HepG2 (cell line): Measurements from ENCODE around the gene KIFAP3. TPM values are rescaled to one million over a fixed set of nuclear protein-coding genes. Genes with fewer than 3 reads are reported as not detected.

Experiments
- ATAC-seq: fragments of 200-7000 bp; cut with Tn5 transposase; 3 replicates; pipeline ENCODE4 v1.9.1; 2020; ENCODE audit warnings: mild to moderate bottlenecking, moderate library complexity
- BruUV-seq: library from RNA; stranded (reverse); fragments of 400-500 nt; replicated peaks from 2 replicates; lab custom pipeline; 2021; lab: Mats Ljungman, UMichigan
- CTCF ChIA-PET: fragments of 300-600 bp; formaldehyde crosslinking; extraction: SDS; loops from one replicate; lab custom pipeline; 2021; ENCODE audit warnings: low total read pairs, inconsistent platforms, low intra/inter-chr PET ratio; lab: Yijun Ruan, JAX
- POLR2A ChIA-PET: fragments of 350-600 bp; sonication (Branson Sonifier 250); formaldehyde crosslinking; loops from one replicate; lab custom pipeline; 2020; ENCODE audit warnings: antibody characterized with exemption, inconsistent platforms; lab: Yijun Ruan, JAX
- DNase-seq: peaks from one replicate; pipeline ENCODE4 v3.0.0-alpha.2; 2015; ENCODE audit warnings: low spot score
- FAIRE-seq: peaks from 3 replicates; lab custom pipeline; 2011; peaks lifted over from hg19 to GRCh38; lab: Jason Lieb, UNC
- H2AFZ ChIP-seq: one replicate; pipeline ENCODE4 v1.6.1; 2011; ENCODE audit warnings: low read length, inconsistent platforms
- H3K27ac ChIP-seq: fragments of 300-600 bp; 3 replicates; pipeline ENCODE4 v1.8.0; 2011; ENCODE audit warnings: mixed run types, mild to moderate bottlenecking, mixed read lengths, low read length, inconsistent platforms; ENCODE audit not compliant: insufficient read depth; ENCODE audit errors: extremely low read length
- H3K27me3 ChIP-seq, 2 experiments: fragments of 200-600 bp in 1 of 2; 2 replicates in 1 of 2; 3 replicates in 1 of 2; pipeline versions ENCODE4 v1.6.0 to v1.8.0; 2011; ENCODE audit warnings: low read length in 2 of 2, mild to moderate bottlenecking in 2 of 2, moderate library complexity in 2 of 2, inconsistent platforms in 1 of 2; ENCODE audit not compliant: insufficient read depth in 2 of 2, control insufficient read depth in 1 of 2
- H3K36me3 ChIP-seq, 2 experiments: fragments of 200-600 bp in 1 of 2; replicated peaks in 1 of 2; 2 replicates in 1 of 2; 3 replicates in 1 of 2; pipeline versions ENCODE4 v1.5.1 to v1.8.0; 2011; ENCODE audit warnings: low read length in 2 of 2, inconsistent platforms in 1 of 2; ENCODE audit not compliant: insufficient read depth in 2 of 2, control insufficient read depth in 1 of 2
- H3K4me1 ChIP-seq: 2 replicates; pipeline ENCODE4 v1.5.1; 2012; ENCODE audit warnings: low read length, inconsistent platforms; ENCODE audit not compliant: insufficient read depth
- H3K4me2 ChIP-seq: 2 replicates; pipeline ENCODE4 v1.6.0; 2011; ENCODE audit warnings: low read depth, low read length, inconsistent platforms
- H3K4me3 ChIP-seq, 3 experiments: fragments of 200-600 bp in 1 of 3; sonication (generic), shearing (Covaris generic) in 1 of 3; replicated peaks in 1 of 3; 2 replicates each; pipeline ENCODE4 v1.5.1; 2011 to 2016; ENCODE audit warnings: low read length in 3 of 3, inconsistent platforms in 2 of 3, low read depth in 2 of 3, mild to moderate bottlenecking in 2 of 3, control low read depth in 1 of 3, mixed read lengths in 1 of 3; ENCODE audit not compliant: insufficient read depth in 1 of 3
- H3K79me2 ChIP-seq: one replicate; pipeline ENCODE4 v1.6.1; 2011; ENCODE audit warnings: low read length, inconsistent platforms; ENCODE audit not compliant: insufficient read depth
- H3K9ac ChIP-seq: 2 replicates; pipeline ENCODE4 v1.6.0; 2011; ENCODE audit warnings: mild to moderate bottlenecking, low read depth, low read length, inconsistent platforms; ENCODE audit not compliant: insufficient read depth
- H3K9me3 ChIP-seq: 2 replicates; pipeline ENCODE4 v1.5.1; 2012; ENCODE audit warnings: mild to moderate bottlenecking, low read length
- H4K20me1 ChIP-seq: 2 replicates; pipeline ENCODE4 v1.6.0; 2011; ENCODE audit warnings: inconsistent platforms, mild to moderate bottlenecking, low read length, moderate library complexity; ENCODE audit not compliant: insufficient read depth
- CAMTA2 ChIP-seq: sonication (generic); formaldehyde crosslinking; IDR thresholded peaks from 2 replicates; pipeline ENCODE4 v1.4.0; 2020; ENCODE audit warnings: mild to moderate bottlenecking, missing genetic modification reagents, borderline replicate concordance
- CCAR2 ChIP-seq: fragments of 200-400 bp; formaldehyde crosslinking; optimal IDR thresholded peaks from 2 replicates; pipeline ENCODE3; 2018; ENCODE audit warnings: low read depth, mild to moderate bottlenecking, low read length, moderate library complexity
- CENPX ChIP-seq: sonication (generic); formaldehyde crosslinking; IDR thresholded peaks from 2 replicates; pipeline ENCODE4 v1.9.0; 2021; ENCODE audit warnings: mild to moderate bottlenecking, missing genetic modification reagents, moderate library complexity
- HNRNPK ChIP-seq: fragments of 200-400 bp; formaldehyde crosslinking; IDR thresholded peaks from 2 replicates; pipeline ENCODE4 v1.6.1; 2018; ENCODE audit warnings: low read length, low read depth, moderate library complexity, mild to moderate bottlenecking; ENCODE audit not compliant: poor library complexity, severe bottlenecking
- ISL2 ChIP-seq: sonication (generic); formaldehyde crosslinking; IDR thresholded peaks from 2 replicates; pipeline ENCODE4 v1.5.0; 2020; ENCODE audit warnings: missing genetic modification reagents
- MXD4 ChIP-seq: IDR thresholded peaks from 2 replicates; pipeline ENCODE4 v1.6.1; 2016; ENCODE audit warnings: mild to moderate bottlenecking, missing biosample characterization, missing genetic modification reagents
- ZNF256 ChIP-seq: sonication (generic); formaldehyde crosslinking; conservative IDR thresholded peaks from 2 replicates; pipeline ENCODE4 v1.4.0; 2020; ENCODE audit warnings: missing genetic modification reagents
- ZNF34 ChIP-seq: sonication (generic); formaldehyde crosslinking; IDR thresholded peaks from 2 replicates; pipeline ENCODE4 v1.4.0; 2020; ENCODE audit warnings: mild to moderate bottlenecking, missing genetic modification reagents, borderline replicate concordance
- WGBS: methylation state at CpG from one replicate; pipeline ENCODE4 v1.1.6; 2017; ENCODE audit warnings: low lambda C conversion rate; 5-methylcytosine and 5-hydroxymethylcytosine counted together
- in situ Hi-C: cut with HindIII; loops from 2 replicates; pipeline ENCODE4 v1.10.0; 2017; ENCODE audit warnings: low pct_unique_long_range_greater_than_20kb; ENCODE audit not compliant: extremely low pct_ligation_motif_present
- intact Hi-C: fragments of 100-400 bp; cut with micrococcal nuclease; formaldehyde crosslinking; loops from one replicate; pipeline ENCODE4 v1.10.0; 2022; ENCODE audit not compliant: unreplicated experiment
- polyA plus RNA-seq, 8 experiments: library from polyadenylated mRNA; depleted of rRNA in 3 of 8; stranded (reverse) in 7 of 8; unstranded in 1 of 8; fragments of >200 nt; fragmentation: Illumina TruSeq in 4 of 8; extraction: Trizol in 4 of 8; gene quantifications; 2 replicates each; pipeline versions ENCODE4 v1.2.1 to v1.2.3, GENCODE V29; 2011 to 2016; ENCODE audit warnings: low read depth in 4 of 8, missing spikeins in 1 of 8, mixed read lengths in 1 of 8; ENCODE audit not compliant: insufficient read depth in 1 of 8
- total RNA-seq, 5 experiments: library from RNA; depleted of rRNA; stranded (reverse); fragments of >200 nt; fragmentation: Illumina TruSeq; extraction: Trizol; gene quantifications; 2 replicates each; pipeline ENCODE4 v1.2.3, GENCODE V29; 2016; ENCODE audit warnings: low read depth in 1 of 5
- TF ChIP-seq, protein P1 (sequence below): sonication (generic); formaldehyde crosslinking; IDR thresholded peaks from 2 replicates; pipeline ENCODE4 v1.8.0; 2022; ENCODE audit warnings: missing genetic modification reagents, low read depth, mild to moderate bottlenecking, borderline replicate concordance

Gene KIFAP3
- total and polyA plus RNA-seq, 2 of the 13 experiments (the other 11 are each of a cell fraction or from before 2014, with no cell fraction given): 3.4 to 10.0 TPM

- POLR2A ChIA-PET: no interaction called here
- H4K20me1 ChIP-seq: no peaks in the 10 kb centered on the region
Measured at GRCh38 chr1:169924063-169924462, 150.4 kb downstream of the KIFAP3 start.

DNA sequence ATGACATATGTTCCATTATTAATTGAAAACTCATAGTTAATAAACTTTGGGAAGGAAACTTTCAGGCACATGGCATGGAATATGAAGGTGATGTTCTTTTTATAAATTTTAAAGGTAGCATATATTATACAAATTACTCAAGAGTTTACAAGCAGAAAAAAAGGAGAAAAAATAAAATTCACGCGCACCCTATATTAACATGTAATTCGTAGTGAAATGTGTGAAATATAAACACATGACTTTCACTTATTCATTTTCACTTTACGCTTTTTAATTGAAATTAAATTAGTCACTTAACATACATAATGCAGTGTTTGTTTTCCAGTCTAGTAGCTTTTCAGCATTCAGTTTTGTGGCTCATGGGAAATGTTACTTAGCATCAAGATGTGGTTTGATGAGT lies 153.4 kb downstream of the KIFAP3 start:
- H3K4me1 ChIP-seq: no peaks in the 10 kb centered on the region
- no peak for ATAC-seq
- H3K27ac ChIP-seq: no peak overlapping the region
- no peak overlapping the region for H3K4me2 ChIP-seq
- no peaks in the 10 kb centered on the region for H4K20me1 ChIP-seq
- FAIRE-seq: no peak
- in situ Hi-C loops: no loop called here
- H2AFZ ChIP-seq: no peak overlapping the region
- H3K79me2 ChIP-seq: no peaks in the 10 kb centered on the region
- no peak for DNase-seq
- H3K27me3 ChIP-seq: no peaks in the 10 kb centered on the region
- TF ChIP-seq ISL2: no peak
- TF ChIP-seq, protein P1, sequence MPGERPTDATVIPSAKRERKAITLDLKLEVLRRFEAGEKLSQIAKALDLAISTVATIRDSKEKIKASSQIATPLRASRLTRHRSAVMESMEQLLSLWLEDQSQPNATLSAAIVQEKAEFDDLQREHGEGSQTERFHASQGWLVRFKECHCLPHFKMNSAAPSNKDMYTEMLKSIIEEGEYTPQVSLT (CRISPR knock-in tag): no peak
- H3K9me3 ChIP-seq: no peaks in the 10 kb centered on the region
- H3K4me3 ChIP-seq: no peak overlapping the region
- no peaks in the 10 kb centered on the region for H3K36me3 ChIP-seq
- 91% methylated on average over 4 of the region's 4 CpGs for WGBS
- ChIA-PET CTCF (no interaction called here), POLR2A (no interaction called here)
- intact Hi-C loops: loop anchor here (10.0 kb wide), 1 partner anchor 534 kb away; no protein-coding TSS in a partner anchor
- no TSS peak for BruUV-seq
- H3K9ac ChIP-seq: no peak overlapping the region

More at GRCh38 chr1:169924063-169924462, 150.4 kb downstream of the KIFAP3 start:
- TF ChIP-seq ZNF256 (CRISPR knock-in tag): no peak
- TF ChIP-seq CCAR2: no peak
- no peak for TF ChIP-seq ZNF34 (CRISPR knock-in tag)
- no peak for TF ChIP-seq CAMTA2 (CRISPR knock-in tag)
- TF ChIP-seq MXD4 (CRISPR knock-in tag): no peak
- TF ChIP-seq CENPX: no peak
- TF ChIP-seq HNRNPK: no peak
- TF ChIP-seq, all 625 proteins: peak for 0
- H3K79me2 ChIP-seq: no peaks in the 10 kb centered on the region
- ATAC-seq (no peak), DNase-seq (no peak), FAIRE-seq (no peak)
- intact Hi-C loops (loop anchor here (10.0 kb wide), 1 partner anchor 531 kb away; no protein-coding TSS in a partner anchor), in situ Hi-C loops (no loop called here)
- no peaks in the 10 kb centered on the region for H3K4me1 ChIP-seq
- no peaks in the 10 kb centered on the region for H3K36me3 ChIP-seq
- H3K4me2 ChIP-seq: no peak overlapping the region
- H3K9ac ChIP-seq: no peak overlapping the region
- WGBS: 35% methylated on average over 2 of the region's 2 CpGs
- H3K27me3 ChIP-seq: no peaks in the 10 kb centered on the region
- H2AFZ ChIP-seq: no peak overlapping the region
- BruUV-seq: no TSS peak
- no peak overlapping the region for H3K4me3 ChIP-seq
- CTCF ChIA-PET: no interaction called here
- H3K27ac ChIP-seq: no peak overlapping the region
- H3K9me3 ChIP-seq: no peaks in the 10 kb centered on the region
